ENCODE results near the gene SERPINA3.

DNA sequence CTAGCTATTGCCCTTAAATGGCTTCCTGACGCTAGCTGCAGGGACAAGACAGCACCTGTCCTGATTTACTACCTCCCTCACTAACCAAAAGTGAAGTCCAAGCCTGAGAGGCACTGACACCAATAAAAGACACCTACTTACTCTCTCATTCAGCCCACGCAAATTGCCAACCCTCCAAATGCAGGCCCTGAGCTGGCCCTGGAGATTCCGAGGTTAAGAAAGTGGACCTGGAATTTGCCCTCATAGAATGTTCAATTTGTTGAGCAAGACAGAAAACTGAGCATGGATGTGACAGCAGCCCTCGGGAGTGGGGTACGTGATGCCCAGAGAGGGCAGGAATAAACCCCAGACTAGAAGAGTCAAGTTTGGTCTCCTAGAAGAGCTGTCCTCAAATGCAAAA lies 16.4 kb downstream of the SERPINA3 start:
- TF ChIP-seq, protein P1, sequence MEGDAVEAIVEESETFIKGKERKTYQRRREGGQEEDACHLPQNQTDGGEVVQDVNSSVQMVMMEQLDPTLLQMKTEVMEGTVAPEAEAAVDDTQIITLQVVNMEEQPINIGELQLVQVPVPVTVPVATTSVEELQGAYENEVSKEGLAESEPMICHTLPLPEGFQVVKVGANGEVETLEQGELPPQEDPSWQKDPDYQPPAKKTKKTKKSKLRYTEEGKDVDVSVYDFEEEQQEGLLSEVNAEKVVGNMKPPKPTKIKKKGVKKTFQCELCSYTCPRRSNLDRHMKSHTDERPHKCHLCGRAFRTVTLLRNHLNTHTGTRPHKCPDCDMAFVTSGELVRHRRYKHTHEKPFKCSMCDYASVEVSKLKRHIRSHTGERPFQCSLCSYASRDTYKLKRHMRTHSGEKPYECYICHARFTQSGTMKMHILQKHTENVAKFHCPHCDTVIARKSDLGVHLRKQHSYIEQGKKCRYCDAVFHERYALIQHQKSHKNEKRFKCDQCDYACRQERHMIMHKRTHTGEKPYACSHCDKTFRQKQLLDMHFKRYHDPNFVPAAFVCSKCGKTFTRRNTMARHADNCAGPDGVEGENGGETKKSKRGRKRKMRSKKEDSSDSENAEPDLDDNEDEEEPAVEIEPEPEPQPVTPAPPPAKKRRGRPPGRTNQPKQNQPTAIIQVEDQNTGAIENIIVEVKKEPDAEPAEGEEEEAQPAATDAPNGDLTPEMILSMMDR (IDR thresholded peaks at IDR 0.05): no peak
- no peak for TF ChIP-seq POLR2A (IDR thresholded peaks at IDR 0.05)
- TF ChIP-seq POLR2AphosphoS5 (IDR thresholded peaks at IDR 0.05): no peak
